Body of pancreas (tissue), 4 donors: ENCODE measurements around the gene DYNLRB1.

ENCODE experiments used
- CTCF ChIP-seq, 7 experiments: fragments of 450-650 bp in 4 of 7; fragments of 200-600 bp in 3 of 7; sonication (generic) in 3 of 7; IDR thresholded peaks; one replicate each; pipeline ENCODE4 v1.5.1; 2016 to 2019; ENCODE audit warnings: antibody characterized with exemption in 7 of 7
- POLR2A ChIP-seq, 3 donors: fragments of 450-650 bp; IDR thresholded peaks; one replicate each; pipeline ENCODE4 v1.6.1; 2016; ENCODE audit warnings: antibody characterized with exemption in 3 of 3, mild to moderate bottlenecking in 2 of 3

- TF ChIP-seq CTCF (IDR thresholded peaks at IDR 0.05) (no peak), POLR2A (IDR thresholded peaks at IDR 0.05) (no peak)
Observed at GRCh38 chr20:34541917-34542316, 25.7 kb downstream of the DYNLRB1 start.
